ENCODE data around the gene RENBP.

Gene RENBP

GRCh38 chrX:153921070-153921469, 23.4 kb downstream of the RENBP start:
- DNase-seq (ENCODE audit: low read depth in 2 of 3, low spot score in 1 of 3), result no peak

- DNase-seq (ENCODE audit: low read depth in 2 of 3, low spot score in 1 of 3), result no peak
These were observed 23.9 kb downstream of the RENBP start for GRCh38 chrX:153920546-153920945.

GRCh38 chrX:153919281-153919680, 25.2 kb downstream of the RENBP start:
- no peak for DNase-seq (ENCODE audit: low read depth in 2 of 3, low spot score in 1 of 3)

GRCh38 chrX:153917869-153918268, 26.6 kb downstream of the RENBP start:
- no peak for DNase-seq (ENCODE audit: low read depth in 2 of 3, low spot score in 1 of 3)

- DNase-seq (ENCODE audit: low read depth in 2 of 3, low spot score in 1 of 3), result no peak
These were observed 30.7 kb downstream of the RENBP start for GRCh38 chrX:153913701-153914100.

- DNase-seq (ENCODE audit: low read depth in 2 of 3, low spot score in 1 of 3), result no peak
These were observed 31.2 kb downstream of the RENBP start for GRCh38 chrX:153913211-153913610.

GRCh38 chrX:153911798-153912197, 32.6 kb downstream of the RENBP start:
- no peak for DNase-seq (ENCODE audit: low read depth in 2 of 3, low spot score in 1 of 3)

GRCh38 chrX:153910446-153910845, 34.0 kb downstream of the RENBP start:
- DNase-seq (ENCODE audit: low read depth in 2 of 3, low spot score in 1 of 3), result no peak

- DNase-seq (ENCODE audit: low read depth in 2 of 3, low spot score in 1 of 3), result no peak
These were observed 34.5 kb downstream of the RENBP start for GRCh38 chrX:153909980-153910360.

GRCh38 chrX:153909024-153909979, 35.1 kb downstream of the RENBP start:
- no peak for DNase-seq (ENCODE audit: low read depth in 2 of 3, low spot score in 1 of 3)

GRCh38 chrX:153908219-153908860, 36.1 kb downstream of the RENBP start:
- no peak for DNase-seq (ENCODE audit: low read depth in 2 of 3, low spot score in 1 of 3)

GRCh38 chrX:153907456-153907855, 37.0 kb downstream of the RENBP start:
- no peak for DNase-seq (ENCODE audit: low read depth in 2 of 3, low spot score in 1 of 3)

GRCh38 chrX:153906126-153906917, 38.1 kb downstream of the RENBP start:
- DNase-seq (ENCODE audit: low read depth in 2 of 3, low spot score in 1 of 3), result no peak

- no peak for DNase-seq (ENCODE audit: low read depth in 2 of 3, low spot score in 1 of 3)
These were observed 38.9 kb downstream of the RENBP start for GRCh38 chrX:153905481-153906095.

- DNase-seq (ENCODE audit: low read depth in 2 of 3, low spot score in 1 of 3), result no peak
These were observed 40.2 kb downstream of the RENBP start, which contains the start of gene AVPR2 for GRCh38 chrX:153903991-153904957. TSS of gene AVPR2 (plus strand) at chrX:153904673. CDS start at chrX:153905146, 473 bp downstream.

GRCh38 chrX:153903238-153903980, 41.0 kb downstream of the RENBP start:
- no peak for DNase-seq (ENCODE audit: low read depth in 2 of 3, low spot score in 1 of 3)

- no peak for DNase-seq (ENCODE audit: low read depth in 2 of 3, low spot score in 1 of 3)
These were observed 42.1 kb downstream of the RENBP start for GRCh38 chrX:153902385-153902784.

- DNase-seq (ENCODE audit: low read depth in 2 of 3, low spot score in 1 of 3), result no peak
These were observed 42.7 kb downstream of the RENBP start for GRCh38 chrX:153901753-153902140.

All from stimulated activated CD4-positive, alpha-beta T cell treated with anti-CD3 and anti-CD28 coated beads, Interleukin-12 subunit alpha, Interleukin-12 subunit beta, amount 100 ng/mL, for 48 hours (primary cell).